Right renal pelvis (tissue), 4 donors: ENCODE data around the gene SERPINA10. TPM values are rescaled to one million over a fixed set of nuclear protein-coding genes. Genes with fewer than 3 reads are reported as not detected.

Experiments
- DNase-seq, 4 donors: peaks; one replicate each; pipeline ENCODE4 v3.0.0-alpha.2; 2013; ENCODE audit warnings: low read depth in 4 of 4, low spot score in 3 of 4, missing footprints in 1 of 4
- polyA plus RNA-seq, 4 donors: library from polyadenylated mRNA; unstranded; fragments of 120-200 nt; gene quantifications; one replicate each; pipeline ENCODE4 v1.2.1, GENCODE V29; 2013; ENCODE audit not compliant: insufficient read length in 4 of 4

The SERPINA10 gene
- polyA plus RNA-seq: under 1 TPM; 0.10 to 0.34 (median 0.17) TPM

GRCh38 chr14:94292872-94293577, at the start of gene SERPINA10:
SERPINA10 (minus strand) TSS chr14:94293268; CDS start chr14:94290593, 2,675 bp downstream.
- DNase-seq: no peak

GRCh38 chr14:94342334-94342934, 49.4 kb upstream of the SERPINA10 start:
- DNase-seq: peak in 1 of 4 donors; percentile 35

- no peak for DNase-seq
Measured at GRCh38 chr14:94341656-94342333, 48.7 kb upstream of the SERPINA10 start.

GRCh38 chr14:94340533-94340932, 47.5 kb upstream of the SERPINA10 start:
- DNase-seq: no peak

- no peak for DNase-seq
Measured at GRCh38 chr14:94338023-94338422, 45.0 kb upstream of the SERPINA10 start.

GRCh38 chr14:94337274-94337673, 44.2 kb upstream of the SERPINA10 start:
- DNase-seq: no peak

GRCh38 chr14:94334872-94335271, 41.8 kb upstream of the SERPINA10 start:
- no peak for DNase-seq

GRCh38 chr14:94332587-94332986, 39.5 kb upstream of the SERPINA10 start:
- DNase-seq: no peak

GRCh38 chr14:94332063-94332583, 39.1 kb upstream of the SERPINA10 start:
- no peak for DNase-seq

- DNase-seq: no peak
Measured at GRCh38 chr14:94331462-94331861, 38.4 kb upstream of the SERPINA10 start.

- DNase-seq: no peak
Measured at GRCh38 chr14:94330857-94331256, 37.8 kb upstream of the SERPINA10 start.

GRCh38 chr14:94330432-94330831, 37.4 kb upstream of the SERPINA10 start:
- no peak for DNase-seq

GRCh38 chr14:94329857-94330256, 36.8 kb upstream of the SERPINA10 start:
- no peak for DNase-seq

- DNase-seq: no peak
Measured at GRCh38 chr14:94328196-94328595, 35.1 kb upstream of the SERPINA10 start.

- DNase-seq: no peak
Measured at GRCh38 chr14:94322648-94323570, 29.8 kb upstream of the SERPINA10 start, which contains the start of gene SERPINA6. SERPINA6 (minus strand) TSS chr14:94323336; CDS start chr14:94314648, 8,688 bp downstream.

- DNase-seq: no peak
Measured at GRCh38 chr14:94321421-94322271, 28.6 kb upstream of the SERPINA10 start.

GRCh38 chr14:94320243-94320642, 27.2 kb upstream of the SERPINA10 start:
- no peak for DNase-seq

GRCh38 chr14:94317259-94317658, 24.2 kb upstream of the SERPINA10 start:
- DNase-seq: no peak

- DNase-seq: no peak
Measured at GRCh38 chr14:94316692-94317091, 23.6 kb upstream of the SERPINA10 start.
